A549 (cell line): ENCODE data around the gene CPEB4.

ENCODE experiments used
- CTCF ChIP-seq: fragments of >200 bp; sonication (Bioruptor Twin); formaldehyde crosslinking; IDR thresholded peaks from 3 replicates; pipeline ENCODE4 v1.5.1; 2016
- EHMT2 ChIP-seq: fragments of 200-600 bp; sonication (generic); IDR thresholded peaks from 2 replicates; pipeline ENCODE4 v1.6.1; 2016; ENCODE audit warnings: antibody characterized with exemption, low read depth, mild to moderate bottlenecking, moderate library complexity
- EP300 ChIP-seq, 2 experiments: fragments of >200 bp; sonication (Bioruptor Twin); formaldehyde crosslinking; IDR thresholded peaks; 2 replicates in 1 of 2; 3 replicates in 1 of 2; pipeline ENCODE4 v1.6.1; 2016 to 2017
- JUN ChIP-seq, 2 experiments: fragments of >200 bp; sonication (Bioruptor Twin); formaldehyde crosslinking; IDR thresholded peaks; 2 replicates in 1 of 2; 3 replicates in 1 of 2; pipeline ENCODE4 v1.6.1; 2016 to 2017
- KDM1A ChIP-seq: fragments of 200-600 bp; sonication (generic); IDR thresholded peaks from 2 replicates; pipeline ENCODE4 v1.6.1; 2016; ENCODE audit warnings: low read depth, mild to moderate bottlenecking
- KDM5A ChIP-seq: fragments of 200-600 bp; sonication (generic); IDR thresholded peaks from 2 replicates; pipeline ENCODE4 v1.6.1; 2016; ENCODE audit warnings: antibody characterized with exemption, mild to moderate bottlenecking
- MAX ChIP-seq: IDR thresholded peaks from 2 replicates; pipeline ENCODE4 v1.6.1; 2012
- PBX3 ChIP-seq: IDR thresholded peaks from 2 replicates; pipeline ENCODE4 v1.6.1; 2012
- RAD21 ChIP-seq, 2 experiments: fragments of >200 bp in 1 of 2; sonication (Bioruptor Twin) in 1 of 2; formaldehyde crosslinking in 1 of 2; IDR thresholded peaks in 1 of 2; conservative IDR thresholded peaks in 1 of 2; 2 replicates in 1 of 2; 3 replicates in 1 of 2; pipeline ENCODE4 v1.6.1; 2012 to 2018; ENCODE audit warnings: inconsistent platforms in 1 of 2
- RFX5 ChIP-seq: fragments of 450-650 bp; IDR thresholded peaks from 2 replicates; pipeline ENCODE4 v1.7.1; 2014; ENCODE audit warnings: antibody characterized with exemption, mild to moderate bottlenecking, moderate library complexity
- ZFP36 ChIP-seq: fragments of 450-650 bp; IDR thresholded peaks from 2 replicates; pipeline ENCODE4 v1.6.1; 2014; ENCODE audit warnings: borderline replicate concordance; ENCODE audit not compliant: partially characterized antibody

- TF ChIP-seq KDM5A, result no peak
- TF ChIP-seq RAD21 (conservative IDR thresholded peaks at IDR 0.05 in 1 of 2, IDR thresholded peaks at IDR 0.05 in 1 of 2), result no peak
- TF ChIP-seq ZFP36, result no peak
- TF ChIP-seq RFX5, result no peak
- no peak for TF ChIP-seq MAX
- TF ChIP-seq EP300 (IDR thresholded peaks at IDR 0.05), result no peak
- TF ChIP-seq CTCF, result no peak
- no peak for TF ChIP-seq KDM1A
- no peak for TF ChIP-seq JUN (IDR thresholded peaks at IDR 0.05)
- no peak for TF ChIP-seq PBX3
- TF ChIP-seq EHMT2, result no peak
Observed at GRCh38 chr5:173926359-173926758, 38.2 kb downstream of the CPEB4 start.
